Naive thymus-derived CD8-positive, alpha-beta T cell (primary cell): ENCODE results near the gene PALD1. TPM values are rescaled to one million over a fixed set of nuclear protein-coding genes. Genes with fewer than 3 reads are reported as not detected.
"Not testable (repeated sequence)": the region's sequence is repeated elsewhere in the genome, so short reads cannot be mapped to it uniquely, and the experiment has no call there.

Source experiments
- ATAC-seq, 2 donors: fragments of 150-1000 bp; cut with Tn5 transposase in 1 of 2; sonication (Bioruptor Pico), chemical (Tn5 transposase) in 1 of 2; 1 replicate in 1 of 2; 2 replicates in 1 of 2; pipeline ENCODE4 v1.10.0; 2021; ENCODE audit warnings: mild to moderate bottlenecking in 2 of 2, moderate library complexity in 2 of 2
- POLR2A ChIA-PET: fragments of 350-600 bp; sonication (Branson Sonifier 250); formaldehyde crosslinking; loops from one replicate; lab custom pipeline; 2021; ENCODE audit warnings: antibody characterized with exemption; lab: Charles Lee
- DNase-seq, 10 donors: peaks; one replicate each; pipeline versions ENCODE4 v3.0.0 to v3.0.0-alpha.2; 2020 to 2022
- H3K27ac Mint-ChIP-seq, 10 donors: one replicate each; pipeline ENCODE4 v1.8.0; 2020 to 2022; ENCODE audit warnings: mild to moderate bottlenecking in 10 of 10, mixed read lengths in 10 of 10, moderate library complexity in 4 of 10, inconsistent platforms in 1 of 10
- H3K27me3 Mint-ChIP-seq, 5 donors: one replicate each; pipeline ENCODE4 v1.8.0; 2021 to 2022; ENCODE audit warnings: mixed read lengths in 5 of 5
- H3K36me3 Mint-ChIP-seq, 3 donors: one replicate each; pipeline ENCODE4 v1.8.0; 2020 to 2022; ENCODE audit warnings: mixed read lengths in 3 of 3, mild to moderate bottlenecking in 2 of 3, inconsistent platforms in 1 of 3
- H3K4me1 Mint-ChIP-seq, 4 donors: one replicate each; pipeline ENCODE4 v1.8.0; 2021 to 2022; ENCODE audit warnings: mixed read lengths in 4 of 4
- H3K4me3 Mint-ChIP-seq, 10 donors: one replicate each; pipeline ENCODE4 v1.8.0; 2020 to 2022; ENCODE audit warnings: mild to moderate bottlenecking in 10 of 10, mixed read lengths in 10 of 10, moderate library complexity in 6 of 10, inconsistent platforms in 1 of 10
- H3K9me3 Mint-ChIP-seq, 9 donors: one replicate each; pipeline ENCODE4 v1.8.0; 2020 to 2022; ENCODE audit warnings: mixed read lengths in 9 of 9, mild to moderate bottlenecking in 3 of 9, inconsistent platforms in 1 of 9, moderate library complexity in 1 of 9
- polyA plus RNA-seq, 3 donors: library from polyadenylated mRNA; unstranded; fragments of 300-500 nt; fragmentation: Illumina TruSeq; gene quantifications; one replicate each; pipeline ENCODE4 v1.2.3, GENCODE V29; 2021
- total RNA-seq, 8 experiments: library from RNA in 2 of 8; stranded (reverse) in 2 of 8; gene quantifications; one replicate each; pipeline ENCODE4 v1.2.3 and lab custom pipeline; 2021 to 2026

PALD1 gene
- total and polyA plus RNA-seq, 5 experiments from 2014 or later, result 0.27 TPM; not detected in 4

- Mint-ChIP-seq H3K27ac (peak overlapping the region in 8 of 10 donors; percentile 2 to 83 (median 38)), H3K4me1 (peaks cover 36 to 66% (median 55%) of the 10 kb centered on the region in 4 donors), H3K27me3 (no peaks in the 10 kb centered on the region), H3K9me3 (no peaks in the 10 kb centered on the region), H3K4me3 (peak overlapping the region; percentile 60 to 87 (median 80)), H3K36me3 (no peaks in the 10 kb centered on the region)
- no peak for ATAC-seq
- DNase-seq, result peak in 2 of 10 donors; percentile 15 to 52
- POLR2A ChIA-PET, result interaction anchor here (1.0 kb wide), 1 partner anchor 75 kb away, joined by 3 read pairs; no protein-coding TSS in a partner anchor
Measured at GRCh38 chr10:70479626-70480238, 1.2 kb downstream of the PALD1 start.

GRCh38 chr10:70480239-70480861, 1.8 kb downstream of the PALD1 start:
- POLR2A ChIA-PET, result interaction anchor here (1.1 kb wide), 1 partner anchor 10 kb away, joined by 3 read pairs; no protein-coding TSS in a partner anchor
- peak overlapping the region in 8 of 10 donors; percentile 2 to 83 (median 44) for H3K27ac Mint-ChIP-seq
- H3K4me1 Mint-ChIP-seq, result peaks cover 36 to 61% (median 53%) of the 10 kb centered on the region in 4 donors
- no peaks in the 10 kb centered on the region for H3K36me3 Mint-ChIP-seq
- H3K27me3 Mint-ChIP-seq, result no peaks in the 10 kb centered on the region
- H3K4me3 Mint-ChIP-seq, result peak overlapping the region; percentile 60 to 87 (median 80)
- no peaks in the 10 kb centered on the region for H3K9me3 Mint-ChIP-seq
- ATAC-seq, result peak; percentile 19 to 67
- DNase-seq, result peak in 9 of 10 donors; percentile 28 to 64 (median 37)

GRCh38 chr10:70481105-70481504, 2.5 kb downstream of the PALD1 start:
- H3K36me3 Mint-ChIP-seq, result no peaks in the 10 kb centered on the region
- no peak for ATAC-seq
- peaks cover 36 to 59% (median 51%) of the 10 kb centered on the region in 4 donors for H3K4me1 Mint-ChIP-seq
- DNase-seq, result peak in 1 of 10 donors; percentile 51
- H3K4me3 Mint-ChIP-seq, result peak overlapping the region in 5 of 10 donors; percentile 60 to 87 (median 83)
- H3K9me3 Mint-ChIP-seq, result no peaks in the 10 kb centered on the region
- H3K27ac Mint-ChIP-seq, result peak overlapping the region in 4 of 10 donors; percentile 30 to 83 (median 56)
- POLR2A ChIA-PET, result interaction anchor here (1.1 kb wide), 1 partner anchor 9 kb away, joined by 3 read pairs; no protein-coding TSS in a partner anchor
- no peaks in the 10 kb centered on the region for H3K27me3 Mint-ChIP-seq

- DNase-seq, result peak in 1 of 10 donors; percentile 23
- no peaks in the 10 kb centered on the region for H3K27me3 Mint-ChIP-seq
Measured at GRCh38 chr10:70481831-70482530, 3.4 kb downstream of the PALD1 start.

GRCh38 chr10:70482982-70483760, 4.6 kb downstream of the PALD1 start:
- POLR2A ChIA-PET, result no interaction called here
- Mint-ChIP-seq H3K36me3 (no peaks in the 10 kb centered on the region), H3K4me3 (peak overlapping the region in 1 of 10 donors; percentile 6), H3K27ac (peak overlapping the region in 1 of 10 donors; percentile 86), H3K27me3 (no peaks in the 10 kb centered on the region), H3K4me1 (peaks cover 25 to 39% (median 33%) of the 10 kb centered on the region in 4 donors), H3K9me3 (no peaks in the 10 kb centered on the region)
- DNase-seq (peak in 1 of 10 donors; percentile 32), ATAC-seq (no peak)

More at GRCh38 chr10:70481831-70482530, 3.4 kb downstream of the PALD1 start:
- H3K9me3 Mint-ChIP-seq, result no peaks in the 10 kb centered on the region
- ATAC-seq, result no peak
- H3K36me3 Mint-ChIP-seq, result no peaks in the 10 kb centered on the region
- H3K27ac Mint-ChIP-seq, result peak overlapping the region in 2 of 10 donors; percentile 19 to 21
- H3K4me1 Mint-ChIP-seq, result peaks cover 30 to 51% (median 43%) of the 10 kb centered on the region in 4 donors
- H3K4me3 Mint-ChIP-seq, result peak overlapping the region in 1 of 10 donors; percentile 19
- POLR2A ChIA-PET, result interaction anchor here (1.1 kb wide), 1 partner anchor 8 kb away, joined by 3 read pairs; no protein-coding TSS in a partner anchor

GRCh38 chr10:70483872-70484271, 5.3 kb downstream of the PALD1 start:
- H3K4me3 Mint-ChIP-seq, ATAC-seq, H3K9me3 Mint-ChIP-seq, H3K27ac Mint-ChIP-seq, H3K36me3 Mint-ChIP-seq, POLR2A ChIA-PET, H3K27me3 Mint-ChIP-seq: not testable (repeated sequence)
- peaks cover 25 to 37% (median 33%) of the 10 kb centered on the region in 4 donors for H3K4me1 Mint-ChIP-seq
- peak in 1 of 10 donors; percentile 1 for DNase-seq

- Mint-ChIP-seq H3K36me3 (no peaks in the 10 kb centered on the region), H3K9me3 (no peaks in the 10 kb centered on the region), H3K27me3 (no peaks in the 10 kb centered on the region), H3K4me1 (peaks cover 0 to 22% (median 4%) of the 10 kb centered on the region in 4 donors), H3K27ac (no peak overlapping the region), H3K4me3 (no peak overlapping the region)
- ATAC-seq (no peak), DNase-seq (no peak)
- POLR2A ChIA-PET, result no interaction called here
Measured at GRCh38 chr10:70487824-70488223, 9.3 kb downstream of the PALD1 start.

- Mint-ChIP-seq H3K4me1 (peaks cover 15 to 41% (median 19%) of the 10 kb centered on the region in 4 donors), H3K27me3 (peaks cover 0 to 12% (median 5%) of the 10 kb centered on the region in 5 donors), H3K9me3 (no peaks in the 10 kb centered on the region), H3K27ac (peak overlapping the region in 1 of 10 donors; percentile 74), H3K36me3 (no peaks in the 10 kb centered on the region), H3K4me3 (no peak overlapping the region)
- POLR2A ChIA-PET, result interaction anchor here (1.1 kb wide), 1 partner anchor 9 kb away, joined by 3 read pairs; no protein-coding TSS in a partner anchor
- ATAC-seq (no peak), DNase-seq (peak in 1 of 10 donors; percentile 47)
Measured at GRCh38 chr10:70490142-70490541, 11.6 kb downstream of the PALD1 start.

- H3K4me3 Mint-ChIP-seq, result no peak overlapping the region
- peaks cover 16 to 47% (median 23%) of the 10 kb centered on the region in 4 donors for H3K4me1 Mint-ChIP-seq
- DNase-seq (peak in 1 of 10 donors; percentile 9), ATAC-seq (no peak)
- peaks cover 0 to 12% (median 5%) of the 10 kb centered on the region in 5 donors for H3K27me3 Mint-ChIP-seq
- POLR2A ChIA-PET, result no interaction called here
- peak overlapping the region in 2 of 10 donors; percentile 3 to 58 for H3K27ac Mint-ChIP-seq
- H3K36me3 Mint-ChIP-seq, result no peaks in the 10 kb centered on the region
- no peaks in the 10 kb centered on the region for H3K9me3 Mint-ChIP-seq
Measured at GRCh38 chr10:70491614-70492013, 13.0 kb downstream of the PALD1 start.

GRCh38 chr10:70492786-70493659, 14.5 kb downstream of the PALD1 start:
- Mint-ChIP-seq H3K4me3 (peak overlapping the region in 1 of 10 donors; percentile 8), H3K27me3 (peaks cover 0 to 12% (median 5%) of the 10 kb centered on the region in 5 donors), H3K36me3 (no peaks in the 10 kb centered on the region), H3K4me1 (peaks cover 16 to 47% (median 23%) of the 10 kb centered on the region in 4 donors), H3K9me3 (no peaks in the 10 kb centered on the region), H3K27ac (peak overlapping the region in 3 of 10 donors; percentile 14 to 81 (median 51))
- POLR2A ChIA-PET, result no interaction called here
- ATAC-seq (no peak), DNase-seq (peak in 1 of 10 donors; percentile 42)
